Measurements from ENCODE around the gene ACSL4.
"Not testable (repeated sequence)": the region's sequence is repeated elsewhere in the genome, so short reads cannot be mapped to it uniquely, and the experiment has no call there.

Gene ACSL4

GRCh38 chrX:109728173-109728535 lies 4.9 kb downstream of the ACSL4 start:
- no peak for DNase-seq (ENCODE audit: low spot score)

- DNase-seq (ENCODE audit: low spot score), result not testable (repeated sequence)
These were observed 8.1 kb downstream of the ACSL4 start for GRCh38 chrX:109724971-109725370.

DNA sequence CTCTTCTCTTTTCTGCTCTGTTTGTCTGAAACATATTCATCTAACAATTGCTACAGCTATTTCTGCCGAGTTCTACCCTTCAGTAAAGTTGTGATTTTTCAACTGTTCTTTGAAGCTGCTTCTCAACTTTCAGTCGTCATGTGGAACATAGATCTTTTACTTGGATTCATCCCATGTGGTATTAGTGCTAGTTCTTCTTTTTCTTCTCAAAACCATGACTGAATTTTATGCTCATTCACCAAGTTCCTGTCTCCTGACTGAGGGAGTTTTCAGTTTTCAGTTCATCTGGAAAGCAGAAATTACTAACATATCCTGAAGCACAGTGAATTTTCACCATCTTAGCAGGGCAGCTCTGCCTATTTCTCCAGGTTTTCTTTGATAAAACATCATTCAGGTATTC lies 12.1 kb downstream of the ACSL4 start:
- DNase-seq (ENCODE audit: low spot score), result no peak

DNA sequence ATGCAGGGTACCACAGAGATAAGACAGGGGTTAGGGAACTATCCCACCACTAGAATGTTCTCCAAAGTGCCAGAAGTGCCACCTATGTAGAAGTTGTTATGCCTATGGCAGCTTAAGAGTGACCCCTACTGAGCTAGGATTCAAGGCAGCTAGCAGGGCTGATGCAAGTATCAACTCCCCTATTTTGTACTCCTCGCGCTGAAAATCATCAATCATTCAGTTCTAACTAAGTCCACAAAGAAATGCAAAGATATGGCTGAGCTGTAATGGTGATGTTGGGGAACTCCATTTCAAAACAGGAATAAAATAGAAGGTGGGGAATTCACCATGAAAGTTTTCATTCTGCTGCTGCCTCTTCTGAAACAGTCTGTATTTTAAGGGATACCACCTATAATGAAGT lies 13.8 kb downstream of the ACSL4 start:
- no peak for DNase-seq (ENCODE audit: low spot score)

DNA sequence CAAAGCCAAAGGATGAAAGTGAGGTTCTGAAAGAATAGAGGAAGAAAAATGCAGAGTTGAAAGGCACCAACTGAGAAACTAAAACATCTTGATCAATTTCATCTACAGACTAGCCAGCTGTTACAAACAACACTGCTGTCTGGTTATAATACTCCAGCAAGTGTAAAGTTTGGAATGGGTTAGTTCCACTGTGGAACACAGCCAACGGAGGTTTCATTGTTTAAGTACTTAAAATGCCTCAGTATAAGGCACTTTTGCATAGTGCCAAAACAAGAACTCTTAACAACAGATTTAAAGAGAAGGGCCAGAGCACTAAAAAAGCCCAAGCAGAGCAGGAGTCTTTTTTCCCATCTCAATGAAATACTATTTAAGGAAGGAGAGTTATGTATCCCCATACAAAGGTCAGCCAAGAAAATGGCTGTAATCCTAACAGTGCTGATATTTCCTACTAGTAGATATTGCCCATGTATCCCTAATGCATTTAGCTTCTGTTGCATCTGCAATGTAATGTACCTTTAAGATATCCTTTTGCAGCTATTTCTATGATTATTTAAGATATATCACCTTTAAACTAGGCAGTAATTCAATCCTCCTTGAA lies 16.5 kb downstream of the ACSL4 start:
- no peak for DNase-seq (ENCODE audit: low spot score)

- DNase-seq (ENCODE audit: low spot score), result no peak
These were observed 18.6 kb downstream of the ACSL4 start for GRCh38 chrX:109714340-109714958.

DNA sequence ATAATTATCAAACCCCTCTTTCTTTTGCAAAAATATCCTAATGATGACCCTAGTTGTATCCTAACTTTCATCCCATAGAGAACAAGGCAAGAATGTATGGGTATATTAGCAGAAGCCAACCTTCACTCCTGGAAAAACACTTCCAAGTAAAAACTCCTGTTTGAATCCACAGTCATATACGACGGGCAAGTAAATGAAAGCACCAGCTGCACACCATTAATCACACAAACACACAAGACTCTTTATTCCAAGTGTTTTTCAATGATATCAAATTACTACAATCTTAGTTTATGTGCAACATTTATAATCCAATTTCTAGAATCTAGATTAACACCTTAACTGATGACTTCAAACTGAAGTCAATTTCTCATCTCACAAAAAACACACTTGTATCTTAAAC lies 22.9 kb downstream of the ACSL4 start:
- DNase-seq (ENCODE audit: low spot score), result no peak

DNA sequence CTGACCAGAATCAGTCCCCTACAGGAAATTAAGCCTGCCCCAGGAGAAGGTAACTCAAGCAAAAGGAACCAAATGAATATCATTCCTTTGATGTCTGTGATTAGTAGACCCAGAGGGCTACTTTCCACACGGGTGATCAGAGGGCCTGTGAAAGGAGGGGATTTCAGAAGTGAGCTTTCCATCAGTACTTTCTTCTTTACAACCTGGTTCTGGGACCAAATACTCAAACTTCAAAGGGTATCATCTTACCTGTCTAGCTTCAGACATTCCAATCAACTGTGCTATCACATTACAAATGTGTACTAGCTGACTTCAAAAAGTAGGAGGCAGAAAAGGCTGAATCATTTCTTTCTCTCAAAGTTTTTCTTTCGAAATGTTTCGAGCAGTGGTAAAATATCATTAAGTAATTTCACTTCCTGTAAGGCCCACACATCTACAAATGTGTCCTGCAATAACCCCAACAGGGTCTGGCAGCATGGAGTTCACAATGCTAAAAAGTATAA lies 23.9 kb downstream of the ACSL4 start:
- no peak for DNase-seq (ENCODE audit: low spot score)

DNA sequence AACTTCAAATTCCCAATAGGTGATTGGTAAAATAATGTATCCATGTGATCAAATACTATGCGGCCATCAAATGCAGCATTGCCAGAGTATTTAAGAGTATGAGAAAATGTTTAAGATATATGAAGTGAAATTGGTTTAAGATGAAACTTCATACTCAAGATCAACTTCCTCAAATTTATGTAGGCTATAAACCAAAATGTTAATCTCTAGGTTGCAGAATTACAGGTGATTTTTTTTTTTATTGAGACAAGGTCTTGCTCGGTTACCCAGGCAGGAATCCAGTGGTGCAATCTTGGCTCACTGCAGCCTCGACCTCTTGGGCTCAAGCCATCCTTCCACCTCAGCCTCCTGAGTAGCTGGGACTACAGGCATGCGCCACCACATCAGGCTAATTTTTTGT lies 25.3 kb downstream of the ACSL4 start:
- DNase-seq (ENCODE audit: low spot score), result no peak

DNA sequence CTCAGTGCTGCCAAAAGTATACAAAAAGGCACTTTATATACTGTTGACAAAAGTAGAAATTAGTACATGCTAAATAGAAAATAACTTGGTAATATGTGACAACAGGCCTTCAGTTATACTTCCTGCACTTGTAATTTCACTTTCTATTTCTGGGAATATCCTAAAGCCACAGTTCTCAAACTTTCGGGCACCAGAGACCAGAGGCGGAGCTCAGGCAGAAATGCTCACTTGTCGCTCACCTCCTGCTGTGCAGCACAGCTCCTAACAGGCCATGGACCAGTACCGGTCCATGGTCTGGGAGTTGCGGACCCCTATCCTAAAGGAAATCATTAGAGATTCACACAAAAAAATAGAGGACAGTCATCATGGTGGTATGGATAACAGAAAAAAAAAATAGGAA lies 25.7 kb downstream of the ACSL4 start:
- no peak for DNase-seq (ENCODE audit: low spot score)

GRCh38 chrX:109704563-109704962 lies 28.5 kb downstream of the ACSL4 start:
- no peak for DNase-seq (ENCODE audit: low spot score)

DNA sequence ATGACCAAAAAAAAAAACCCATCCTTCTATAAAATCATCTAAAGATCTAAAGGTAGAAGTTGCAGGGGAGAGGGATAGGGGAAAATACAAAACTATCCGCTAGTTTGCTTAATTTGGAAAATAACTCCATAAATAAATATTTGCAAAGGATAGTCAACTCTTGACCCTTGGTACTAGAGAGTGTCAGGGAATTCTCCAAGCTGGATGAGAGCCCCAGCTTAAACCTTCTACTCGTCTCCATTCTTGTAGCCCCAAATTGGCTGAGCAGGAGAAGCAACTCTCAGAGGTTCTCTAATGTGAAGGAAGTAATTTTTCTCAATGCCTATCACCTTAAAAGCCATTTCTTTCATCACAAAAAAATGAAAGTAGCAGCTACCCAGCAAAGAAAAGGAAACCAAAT lies 35.2 kb downstream of the ACSL4 start:
- DNase-seq (ENCODE audit: low spot score), result no peak

DNA sequence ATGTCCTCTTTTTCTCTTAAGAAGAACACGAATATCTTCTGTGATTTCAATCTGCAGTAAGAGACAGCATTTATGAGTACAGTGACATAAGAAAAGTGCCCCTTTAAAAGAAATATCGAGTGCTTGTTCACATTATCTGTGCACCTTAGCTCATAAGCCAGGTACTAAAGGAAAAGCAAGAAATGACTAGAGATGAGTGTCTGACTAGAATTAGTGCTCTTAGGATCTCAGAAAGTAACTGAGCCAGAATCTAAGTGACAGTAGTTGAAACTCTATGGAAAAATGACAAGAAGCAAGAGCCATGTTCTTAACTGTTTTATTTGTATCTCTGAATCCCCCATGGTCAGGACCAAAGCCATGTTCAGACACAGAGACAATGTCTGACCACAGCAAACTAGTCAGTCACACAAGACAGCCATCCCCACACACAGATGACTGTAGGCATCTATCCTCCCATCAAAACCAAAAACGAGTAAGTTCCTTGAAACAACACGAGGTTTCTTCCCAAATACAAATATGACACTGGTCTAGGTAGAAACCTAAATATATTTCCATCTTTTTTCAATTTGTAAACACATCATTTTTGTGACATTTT lies 36.8 kb downstream of the ACSL4 start:
- DNase-seq (ENCODE audit: low spot score), result no peak

DNA sequence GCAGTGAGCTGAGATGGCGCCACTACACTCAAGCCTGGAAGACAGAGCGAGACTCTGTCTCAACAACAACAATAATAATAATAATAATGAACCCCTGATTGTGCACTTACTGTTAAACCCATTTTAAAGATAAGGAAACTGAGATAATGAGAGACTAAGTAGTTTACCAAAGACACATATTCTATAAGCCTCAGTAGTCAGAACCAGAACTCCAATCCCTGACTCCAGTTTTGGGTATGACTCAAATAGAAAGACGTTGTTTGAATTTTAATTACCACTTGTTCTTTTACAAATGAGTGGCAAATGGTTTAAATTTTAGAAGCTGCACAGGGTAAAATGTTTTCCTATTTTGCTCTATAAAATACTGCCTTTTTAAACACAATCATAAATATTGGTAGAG lies 37.4 kb downstream of the ACSL4 start:
- no peak for DNase-seq (ENCODE audit: low spot score)

GRCh38 chrX:109691752-109692151 lies 41.3 kb downstream of the ACSL4 start:
- no peak for DNase-seq (ENCODE audit: low spot score)

- no peak for DNase-seq (ENCODE audit: low spot score)
These were observed 41.8 kb downstream of the ACSL4 start for GRCh38 chrX:109691277-109691676.

DNA sequence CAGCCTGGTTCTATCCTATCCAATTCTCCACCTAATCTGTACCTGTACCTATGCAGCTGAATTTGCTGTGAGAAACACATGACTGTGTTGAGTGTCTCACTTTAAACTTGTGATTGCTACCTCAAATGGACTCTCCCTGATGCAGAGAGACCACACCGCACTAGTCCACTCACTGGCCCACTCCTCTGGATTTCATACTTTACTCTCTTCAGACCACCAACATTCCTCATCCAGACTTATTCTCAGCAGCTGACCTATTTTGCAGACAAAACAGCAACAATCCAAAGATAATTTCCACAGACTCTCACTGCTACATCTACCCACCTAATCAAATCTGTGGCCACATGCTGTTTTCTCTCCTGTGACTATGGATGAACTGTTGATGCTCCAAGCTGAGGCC lies 45.2 kb downstream of the ACSL4 start:
- DNase-seq (ENCODE audit: low spot score), result no peak

GRCh38 chrX:109685656-109686078 lies 47.4 kb downstream of the ACSL4 start:
- no peak for DNase-seq (ENCODE audit: low spot score)

DNA sequence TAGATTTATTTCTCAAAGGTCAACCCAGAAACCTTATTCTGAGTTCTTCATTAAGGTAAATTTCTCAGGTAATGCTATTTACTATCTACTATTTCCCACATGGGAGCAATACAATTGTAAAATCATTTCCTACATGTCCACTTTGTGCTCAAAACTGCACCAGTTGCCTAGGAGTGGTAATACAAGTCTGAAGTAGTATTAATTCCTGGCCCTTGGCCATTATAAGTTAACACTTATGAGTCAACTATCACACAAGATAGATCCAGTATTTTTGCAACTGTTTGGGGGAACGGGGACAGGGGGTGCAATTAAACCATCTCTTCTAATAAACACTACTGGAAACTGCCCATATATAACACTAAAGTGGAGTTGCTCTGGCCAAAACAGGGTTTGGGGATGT lies 48.9 kb downstream of the ACSL4 start:
- DNase-seq (ENCODE audit: low spot score), result no peak

GRCh38 chrX:109681475-109682081 lies 51.5 kb downstream of the ACSL4 start:
- DNase-seq (ENCODE audit: low spot score), result no peak

DNA sequence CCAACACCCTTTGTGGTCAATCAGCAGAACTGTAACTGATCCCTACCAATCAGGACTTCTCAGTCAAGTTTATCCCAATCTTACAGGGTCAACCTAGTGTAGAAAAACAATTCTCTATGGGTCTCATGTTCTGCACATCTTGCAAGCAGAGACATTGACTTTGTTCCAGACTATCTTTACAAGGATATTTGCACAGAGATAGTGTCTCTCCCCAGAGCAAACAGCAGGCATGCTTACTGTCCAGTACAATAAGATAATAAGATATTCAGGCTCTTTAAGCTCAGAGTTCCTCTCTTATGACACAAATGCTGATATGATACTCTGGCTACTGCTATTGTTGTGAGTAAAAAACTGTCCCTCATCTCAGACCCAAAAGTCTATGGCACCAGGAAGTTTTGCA lies 53.2 kb downstream of the ACSL4 start:
- no peak for DNase-seq (ENCODE audit: low spot score)

- no peak for DNase-seq (ENCODE audit: low spot score)
These were observed 60.8 kb downstream of the ACSL4 start for GRCh38 chrX:109672239-109672638.

DNA sequence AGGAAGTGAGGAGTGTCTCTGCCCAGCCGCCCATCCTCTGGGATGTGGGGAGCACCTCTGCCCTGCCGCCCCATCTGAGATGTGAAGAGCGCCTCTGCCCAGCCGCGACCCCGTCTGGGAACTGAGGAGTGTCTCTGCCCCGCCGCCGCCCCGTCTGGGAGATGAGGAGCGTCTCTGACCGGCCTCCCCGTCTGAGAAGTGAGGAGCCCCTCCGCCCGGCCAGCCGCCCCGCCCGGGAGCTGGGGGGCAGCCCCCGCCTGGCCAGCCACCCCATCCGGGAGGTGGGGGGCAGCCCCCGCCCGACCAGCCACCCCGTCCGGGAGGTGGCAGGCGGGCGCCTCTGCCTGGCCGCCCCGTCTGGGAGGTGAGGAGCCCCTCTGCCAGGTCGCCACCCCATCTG lies 61.9 kb downstream of the ACSL4 start:
- not testable (repeated sequence) for DNase-seq (ENCODE audit: low spot score)

Measured in germinal center (tissue), 1 donor.